SK-N-MC (cell line): ENCODE data around the gene PHC3.

ENCODE experiments used
- EZH2 ChIP-seq: fragments of 200-600 bp; sonication (generic); IDR thresholded peaks from one replicate; pipeline ENCODE4 v1.6.1; 2017; ENCODE audit warnings: antibody characterized with exemption
- FOXP2 ChIP-seq: optimal IDR thresholded peaks from 2 replicates; pipeline ENCODE3; 2011; ENCODE audit warnings: mild to moderate bottlenecking, moderate library complexity; ENCODE audit not compliant: insufficient read depth; ENCODE audit errors: extremely low read length, control extremely low read depth
- POLR2AphosphoS5 ChIP-seq: IDR thresholded peaks from 2 replicates; pipeline ENCODE4 v1.6.1; 2012; ENCODE audit warnings: mild to moderate bottlenecking, low read depth, low read length, borderline replicate concordance

DNA sequence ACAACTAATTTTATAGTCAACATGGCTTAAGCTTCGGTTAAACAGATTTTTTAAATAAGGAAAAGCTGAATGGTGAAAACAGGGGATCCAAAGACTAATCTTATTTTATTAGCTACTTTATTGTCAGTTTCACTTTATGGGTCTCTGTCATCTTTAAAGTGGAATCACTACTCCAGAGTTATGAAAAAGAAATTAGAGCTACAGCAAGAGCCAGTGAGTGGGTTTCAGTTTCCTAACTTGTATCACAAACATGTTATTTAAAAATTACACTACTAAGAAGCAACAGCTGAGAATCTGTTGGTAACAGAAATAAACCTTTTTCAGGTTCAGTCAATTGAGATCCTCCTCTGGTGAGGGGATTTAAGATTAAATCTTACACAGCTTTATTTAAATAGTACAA, 10.0 kb downstream of the PHC3 start:
- TF ChIP-seq EZH2 (no peak), POLR2AphosphoS5 (no peak), FOXP2 (no peak)
